BE2C (cell line): ENCODE measurements around the gene PCDHGA6. TPM values are rescaled to one million over a fixed set of nuclear protein-coding genes. Genes with fewer than 3 reads are reported as not detected.
"Not testable (repeated sequence)": the region's sequence is repeated elsewhere in the genome, so short reads cannot be mapped to it uniquely, and the experiment has no call there.

Source experiments
- DNase-seq: peaks from one replicate; pipeline ENCODE4 v3.0.0-alpha.2; 2020
- H3K27me3 ChIP-seq: fragments of 250-450 bp; sonication (Bioruptor Pico); 2 replicates; pipeline ENCODE4 v1.5.1; 2020; ENCODE audit warnings: mild to moderate bottlenecking
- H3K36me3 ChIP-seq: fragments of 250-450 bp; sonication (Bioruptor Pico); 2 replicates; pipeline ENCODE4 v1.5.1; 2020; ENCODE audit warnings: mild to moderate bottlenecking
- H3K4me1 ChIP-seq: fragments of 250-450 bp; sonication (Bioruptor Pico); 2 replicates; pipeline ENCODE4 v1.5.1; 2020
- H3K4me3 ChIP-seq: 2 replicates; pipeline ENCODE4 v1.5.1; 2011; ENCODE audit warnings: low read depth, low read length
- H3K9me3 ChIP-seq: fragments of 250-450 bp; sonication (Bioruptor Pico); 2 replicates; pipeline ENCODE4 v1.5.1; 2020
- CTCF ChIP-seq: IDR thresholded peaks from 2 replicates; pipeline ENCODE4 v1.5.1; 2012; ENCODE audit warnings: mild to moderate bottlenecking, low read depth, low read length
- polyA plus RNA-seq: library from polyadenylated mRNA; unstranded; fragments of >200 nt; gene quantifications from one replicate; pipeline ENCODE4 v1.2.1, GENCODE V29; 2012; ENCODE audit warnings: low read depth, missing spikeins; ENCODE audit not compliant: insufficient read length, insufficient read depth

PCDHGA6 gene
- polyA plus RNA-seq, result 3.6 TPM

GRCh38 chr5:141373673-141374317, at the start of gene PCDHGA6:
PCDHGA6 (plus strand) TSS chr5:141373891; CDS start chr5:141374084, 193 bp downstream.
- TF ChIP-seq CTCF, result no peak
- no peak for DNase-seq
- no peaks in the 10 kb centered on the region for H3K27me3 ChIP-seq
- H3K9me3 ChIP-seq, result peaks cover 2% of the 10 kb centered on the region; the same call in 1 of the 2 replicates
- H3K4me3 ChIP-seq, result no peak within 1 kb of the TSS
- no peaks in the 10 kb centered on the region for H3K4me1 ChIP-seq
- H3K36me3 ChIP-seq, result peaks cover 29% of the 10 kb centered on the region

GRCh38 chr5:141326088-141326854, 47.4 kb upstream of the PCDHGA6 start:
- Histone ChIP-seq H3K27me3 (no peaks in the 10 kb centered on the region), H3K4me1 (no peaks in the 10 kb centered on the region), H3K9me3 (no peaks in the 10 kb centered on the region), H3K4me3 (no peak overlapping the region), H3K36me3 (no peaks in the 10 kb centered on the region)
- TF ChIP-seq CTCF, result peak; percentile 42
- DNase-seq, result peak; percentile 43

GRCh38 chr5:141328231-141328630, 45.5 kb upstream of the PCDHGA6 start:
- TF ChIP-seq CTCF, result no peak
- Histone ChIP-seq H3K4me1 (no peaks in the 10 kb centered on the region), H3K27me3 (no peaks in the 10 kb centered on the region), H3K36me3 (no peaks in the 10 kb centered on the region), H3K9me3 (no peaks in the 10 kb centered on the region), H3K4me3 (no peak overlapping the region)
- no peak for DNase-seq

- no peaks in the 10 kb centered on the region for H3K9me3 ChIP-seq
- no peaks in the 10 kb centered on the region for H3K27me3 ChIP-seq
- peak within 1 kb of the TSS; percentile 66 for H3K4me3 ChIP-seq
- peak; percentile 80 for TF ChIP-seq CTCF
- no peaks in the 10 kb centered on the region for H3K4me1 ChIP-seq
- H3K36me3 ChIP-seq, result no peaks in the 10 kb centered on the region
- peak; percentile 78 for DNase-seq
Observed at GRCh38 chr5:141330299-141331080, 43.2 kb upstream of the PCDHGA6 start, which contains the start of gene PCDHGA1. PCDHGA1 (plus strand) TSS chr5:141330514.

GRCh38 chr5:141332571-141332970, 41.1 kb upstream of the PCDHGA6 start:
- not testable (repeated sequence) for H3K36me3 ChIP-seq, H3K4me3 ChIP-seq, H3K27me3 ChIP-seq, DNase-seq, H3K9me3 ChIP-seq, H3K4me1 ChIP-seq

GRCh38 chr5:141338538-141339306, 35.0 kb upstream of the PCDHGA6 start, which contains the start of gene PCDHGA2:
PCDHGA2 (plus strand) TSS chr5:141338760.
- peak; percentile 65 for TF ChIP-seq CTCF
- H3K27me3 ChIP-seq, result no peaks in the 10 kb centered on the region
- H3K4me3 ChIP-seq, result no peak within 1 kb of the TSS
- no peaks in the 10 kb centered on the region; the same call in 1 of the 2 replicates for H3K4me1 ChIP-seq
- H3K9me3 ChIP-seq, result peaks cover under 1% of the 10 kb centered on the region
- DNase-seq, result peak; percentile 52
- peaks cover under 1% of the 10 kb centered on the region; the same call in 1 of the 2 replicates for H3K36me3 ChIP-seq

GRCh38 chr5:141340781-141341354, 32.8 kb upstream of the PCDHGA6 start:
- not testable (repeated sequence) for DNase-seq, H3K4me3 ChIP-seq, H3K9me3 ChIP-seq, H3K27me3 ChIP-seq, H3K36me3 ChIP-seq, H3K4me1 ChIP-seq
